ENCODE data around the gene ZNF580. TPM values are rescaled to one million over a fixed set of nuclear protein-coding genes. Genes with fewer than 3 reads are reported as not detected.
A peak's percentile ranks its signal among the peaks of the same experiment; 100 is the strongest.

ZNF580 gene
- total and polyA plus RNA-seq, 2 of the 13 experiments (the other 11 are each of a cell fraction or from before 2014, with no cell fraction given), result 4.4 to 6.0 TPM

DNA sequence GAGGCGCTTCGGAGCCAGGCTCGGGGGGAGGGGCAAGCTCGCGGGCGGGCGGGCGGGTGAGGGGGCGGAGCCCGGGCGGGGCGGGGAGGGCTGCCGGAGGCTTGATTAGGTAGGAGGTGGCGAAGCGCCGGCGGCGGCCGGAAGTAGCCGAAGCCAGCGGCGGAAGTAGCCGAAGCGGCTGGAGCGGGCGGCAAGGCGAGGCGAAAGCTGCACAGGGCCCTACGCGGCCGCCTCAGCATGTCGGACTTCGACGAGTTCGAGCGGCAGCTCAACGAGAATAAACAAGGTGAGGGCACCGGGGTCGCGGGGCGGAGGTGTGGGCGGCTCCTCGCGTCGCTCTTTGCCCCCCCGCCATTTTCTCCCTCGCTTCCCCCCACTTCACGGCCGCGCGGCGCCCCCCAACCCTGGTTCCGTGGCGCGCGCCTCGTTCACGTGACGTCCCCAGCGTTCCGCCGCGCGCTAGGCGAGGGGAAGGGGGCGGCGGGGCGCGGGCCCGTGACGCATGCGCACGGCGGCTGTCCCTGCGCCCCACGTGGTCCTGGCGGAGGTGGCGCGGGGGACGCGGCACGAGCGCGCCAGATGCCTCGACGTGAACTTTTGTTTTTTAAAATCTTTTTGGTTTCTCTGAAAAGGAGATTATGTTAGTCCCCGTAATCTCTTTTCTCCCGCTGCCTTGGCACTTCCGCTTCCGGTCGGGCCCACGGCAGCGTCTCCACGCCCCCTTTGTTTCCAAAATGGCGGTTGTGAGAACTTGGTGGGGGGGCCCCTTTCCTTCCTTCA lies 14.3 kb downstream of the ZNF580 start, which contains the start of gene U2AF2 (continued):
- TF ChIP-seq, protein P1, sequence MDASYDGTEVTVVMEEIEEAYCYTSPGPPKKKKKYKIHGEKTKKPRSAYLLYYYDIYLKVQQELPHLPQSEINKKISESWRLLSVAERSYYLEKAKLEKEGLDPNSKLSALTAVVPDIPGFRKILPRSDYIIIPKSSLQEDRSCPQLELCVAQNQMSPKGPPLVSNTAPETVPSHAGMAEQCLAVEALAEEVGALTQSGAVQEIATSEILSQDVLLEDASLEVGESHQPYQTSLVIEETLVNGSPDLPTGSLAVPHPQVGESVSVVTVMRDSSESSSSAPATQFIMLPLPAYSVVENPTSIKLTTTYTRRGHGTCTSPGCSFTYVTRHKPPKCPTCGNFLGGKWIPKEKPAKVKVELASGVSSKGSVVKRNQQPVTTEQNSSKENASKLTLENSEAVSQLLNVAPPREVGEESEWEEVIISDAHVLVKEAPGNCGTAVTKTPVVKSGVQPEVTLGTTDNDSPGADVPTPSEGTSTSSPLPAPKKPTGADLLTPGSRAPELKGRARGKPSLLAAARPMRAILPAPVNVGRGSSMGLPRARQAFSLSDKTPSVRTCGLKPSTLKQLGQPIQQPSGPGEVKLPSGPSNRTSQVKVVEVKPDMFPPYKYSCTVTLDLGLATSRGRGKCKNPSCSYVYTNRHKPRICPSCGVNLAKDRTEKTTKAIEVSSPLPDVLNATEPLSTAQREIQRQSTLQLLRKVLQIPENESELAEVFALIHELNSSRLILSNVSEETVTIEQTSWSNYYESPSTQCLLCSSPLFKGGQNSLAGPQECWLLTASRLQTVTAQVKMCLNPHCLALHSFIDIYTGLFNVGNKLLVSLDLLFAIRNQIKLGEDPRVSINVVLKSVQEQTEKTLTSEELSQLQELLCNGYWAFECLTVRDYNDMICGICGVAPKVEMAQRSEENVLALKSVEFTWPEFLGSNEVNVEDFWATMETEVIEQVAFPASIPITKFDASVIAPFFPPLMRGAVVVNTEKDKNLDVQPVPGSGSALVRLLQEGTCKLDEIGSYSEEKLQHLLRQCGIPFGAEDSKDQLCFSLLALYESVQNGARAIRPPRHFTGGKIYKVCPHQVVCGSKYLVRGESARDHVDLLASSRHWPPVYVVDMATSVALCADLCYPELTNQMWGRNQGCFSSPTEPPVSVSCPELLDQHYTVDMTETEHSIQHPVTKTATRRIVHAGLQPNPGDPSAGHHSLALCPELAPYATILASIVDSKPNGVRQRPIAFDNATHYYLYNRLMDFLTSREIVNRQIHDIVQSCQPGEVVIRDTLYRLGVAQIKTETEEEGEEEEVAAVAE (CRISPR knock-in tag; IDR thresholded peaks at IDR 0.05; ENCODE audit: borderline replicate concordance), result no peak
- TF ChIP-seq, protein P2, sequence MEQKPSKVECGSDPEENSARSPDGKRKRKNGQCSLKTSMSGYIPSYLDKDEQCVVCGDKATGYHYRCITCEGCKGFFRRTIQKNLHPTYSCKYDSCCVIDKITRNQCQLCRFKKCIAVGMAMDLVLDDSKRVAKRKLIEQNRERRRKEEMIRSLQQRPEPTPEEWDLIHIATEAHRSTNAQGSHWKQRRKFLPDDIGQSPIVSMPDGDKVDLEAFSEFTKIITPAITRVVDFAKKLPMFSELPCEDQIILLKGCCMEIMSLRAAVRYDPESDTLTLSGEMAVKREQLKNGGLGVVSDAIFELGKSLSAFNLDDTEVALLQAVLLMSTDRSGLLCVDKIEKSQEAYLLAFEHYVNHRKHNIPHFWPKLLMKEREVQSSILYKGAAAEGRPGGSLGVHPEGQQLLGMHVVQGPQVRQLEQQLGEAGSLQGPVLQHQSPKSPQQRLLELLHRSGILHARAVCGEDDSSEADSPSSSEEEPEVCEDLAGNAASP (CRISPR knock-in tag; IDR thresholded peaks at IDR 0.05; ENCODE audit: borderline replicate concordance), result no peak
- TF ChIP-seq, protein P3, sequence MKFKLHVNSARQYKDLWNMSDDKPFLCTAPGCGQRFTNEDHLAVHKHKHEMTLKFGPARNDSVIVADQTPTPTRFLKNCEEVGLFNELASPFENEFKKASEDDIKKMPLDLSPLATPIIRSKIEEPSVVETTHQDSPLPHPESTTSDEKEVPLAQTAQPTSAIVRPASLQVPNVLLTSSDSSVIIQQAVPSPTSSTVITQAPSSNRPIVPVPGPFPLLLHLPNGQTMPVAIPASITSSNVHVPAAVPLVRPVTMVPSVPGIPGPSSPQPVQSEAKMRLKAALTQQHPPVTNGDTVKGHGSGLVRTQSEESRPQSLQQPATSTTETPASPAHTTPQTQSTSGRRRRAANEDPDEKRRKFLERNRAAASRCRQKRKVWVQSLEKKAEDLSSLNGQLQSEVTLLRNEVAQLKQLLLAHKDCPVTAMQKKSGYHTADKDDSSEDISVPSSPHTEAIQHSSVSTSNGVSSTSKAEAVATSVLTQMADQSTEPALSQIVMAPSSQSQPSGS (CRISPR knock-in tag; IDR thresholded peaks at IDR 0.05), result no peak
- TF ChIP-seq RBM39 (IDR thresholded peaks at IDR 0.05; ENCODE audit: low read depth, low read length, poor library complexity, severe bottlenecking) (peak; percentile 48), ZNF496 (CRISPR knock-in tag; IDR thresholded peaks at IDR 0.05; ENCODE audit: insufficient replicate concordance) (no peak), ZSCAN25 (CRISPR knock-in tag; IDR thresholded peaks at IDR 0.05) (0 out of 2 replicates have a peak, but pooled peaks have one; percentile 33), MEF2D (CRISPR knock-in tag; IDR thresholded peaks at IDR 0.05) (0 out of 2 replicates have a peak, but pooled peaks have one; percentile 3), ZNF7 (CRISPR knock-in tag; IDR thresholded peaks at IDR 0.05) (no peak), FOXO1 (CRISPR knock-in tag; IDR thresholded peaks at IDR 0.05) (0 out of 2 replicates have a peak, but pooled peaks have one; percentile 19), ZSCAN30 (CRISPR knock-in tag; IDR thresholded peaks at IDR 0.05) (no peak), RORA (CRISPR knock-in tag; IDR thresholded peaks at IDR 0.05) (no peak), DMAP1 (CRISPR knock-in tag; IDR thresholded peaks at IDR 0.05) (peak; percentile 78), ZNF432 (CRISPR knock-in tag; IDR thresholded peaks at IDR 0.05; ENCODE audit: borderline replicate concordance) (no peak), ZNF75D (CRISPR knock-in tag; IDR thresholded peaks at IDR 0.05; ENCODE audit: borderline replicate concordance) (no peak; the same call in 1 of the 2 replicates), HDAC1 (CRISPR knock-in tag; IDR thresholded peaks at IDR 0.05) (peak; percentile 38), ZGPAT (CRISPR knock-in tag; IDR thresholded peaks at IDR 0.05) (peak; percentile 52; the same call in 1 of the 2 replicates)
- TF ChIP-seq, protein P4, sequence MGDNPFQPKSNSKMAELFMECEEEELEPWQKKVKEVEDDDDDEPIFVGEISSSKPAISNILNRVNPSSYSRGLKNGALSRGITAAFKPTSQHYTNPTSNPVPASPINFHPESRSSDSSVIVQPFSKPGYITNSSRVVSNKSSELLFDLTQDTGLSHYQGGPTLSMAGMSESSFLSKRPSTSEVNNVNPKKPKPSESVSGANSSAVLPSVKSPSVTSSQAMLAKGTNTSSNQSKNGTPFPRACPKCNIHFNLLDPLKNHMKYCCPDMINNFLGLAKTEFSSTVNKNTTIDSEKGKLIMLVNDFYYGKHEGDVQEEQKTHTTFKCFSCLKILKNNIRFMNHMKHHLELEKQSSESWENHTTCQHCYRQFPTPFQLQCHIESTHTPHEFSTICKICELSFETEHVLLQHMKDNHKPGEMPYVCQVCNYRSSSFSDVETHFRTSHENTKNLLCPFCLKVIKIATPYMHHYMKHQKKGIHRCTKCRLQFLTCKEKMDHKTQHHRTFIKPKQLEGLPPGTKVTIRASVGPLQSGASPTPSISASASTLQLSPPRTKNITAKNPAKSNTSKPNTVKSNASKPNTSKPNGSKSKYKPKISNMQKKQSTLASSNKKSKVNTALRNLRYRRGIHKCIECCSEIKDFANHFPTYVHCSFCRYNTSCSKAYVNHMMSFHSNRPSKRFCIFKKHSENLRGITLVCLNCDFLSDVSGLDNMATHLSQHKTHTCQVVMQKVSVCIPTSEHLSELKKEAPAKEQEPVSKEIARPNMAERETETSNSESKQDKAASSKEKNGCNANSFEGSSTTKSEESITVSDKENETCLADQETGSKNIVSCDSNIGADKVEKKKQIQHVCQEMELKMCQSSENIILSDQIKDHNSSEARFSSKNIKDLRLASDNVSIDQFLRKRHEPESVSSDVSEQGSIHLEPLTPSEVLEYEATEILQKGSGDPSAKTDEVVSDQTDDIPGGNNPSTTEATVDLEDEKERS (CRISPR knock-in tag; IDR thresholded peaks at IDR 0.05), result no peak
